Measurements from ENCODE around the gene ELMO1.

ELMO1 gene

GRCh38 chr7:37352251-37352880 is 96.3 kb downstream of the ELMO1 start:
- DNase-seq (ENCODE audit: low read depth in 1 of 2, low spot score in 1 of 2) = no peak

GRCh38 chr7:37351716-37352115 is 96.9 kb downstream of the ELMO1 start:
- no peak for DNase-seq (ENCODE audit: low read depth in 1 of 2, low spot score in 1 of 2)

GRCh38 chr7:37349979-37350590 is 98.6 kb downstream of the ELMO1 start:
- no peak for DNase-seq (ENCODE audit: low read depth in 1 of 2, low spot score in 1 of 2)

- no peak for DNase-seq (ENCODE audit: low read depth in 1 of 2, low spot score in 1 of 2)
These were observed 99.7 kb downstream of the ELMO1 start for GRCh38 chr7:37348982-37349381.

- DNase-seq (ENCODE audit: low read depth in 1 of 2, low spot score in 1 of 2) = no peak
These were observed 101.9 kb downstream of the ELMO1 start for GRCh38 chr7:37346761-37347160.

- DNase-seq (ENCODE audit: low read depth in 1 of 2, low spot score in 1 of 2) = no peak
These were observed 103.6 kb downstream of the ELMO1 start for GRCh38 chr7:37344886-37345579.

- DNase-seq (ENCODE audit: low read depth in 1 of 2, low spot score in 1 of 2) = peak; percentile 43 to 44
These were observed 105.8 kb downstream of the ELMO1 start for GRCh38 chr7:37342688-37343471.

GRCh38 chr7:37342176-37342687 is 106.4 kb downstream of the ELMO1 start:
- DNase-seq (ENCODE audit: low read depth in 1 of 2, low spot score in 1 of 2) = no peak

- DNase-seq (ENCODE audit: low read depth in 1 of 2, low spot score in 1 of 2) = no peak
These were observed 107.5 kb downstream of the ELMO1 start for GRCh38 chr7:37341033-37341630.

GRCh38 chr7:37338966-37339365 is 109.7 kb downstream of the ELMO1 start:
- no peak for DNase-seq (ENCODE audit: low read depth in 1 of 2, low spot score in 1 of 2)

GRCh38 chr7:37337522-37337921 is 111.1 kb downstream of the ELMO1 start:
- DNase-seq (ENCODE audit: low read depth in 1 of 2, low spot score in 1 of 2) = no peak

GRCh38 chr7:37336259-37336658 is 112.4 kb downstream of the ELMO1 start:
- DNase-seq (ENCODE audit: low read depth in 1 of 2, low spot score in 1 of 2) = no peak

GRCh38 chr7:37333075-37333474 is 115.6 kb downstream of the ELMO1 start:
- no peak for DNase-seq (ENCODE audit: low read depth in 1 of 2, low spot score in 1 of 2)

GRCh38 chr7:37332243-37333016 is 116.2 kb downstream of the ELMO1 start:
- no peak for DNase-seq (ENCODE audit: low read depth in 1 of 2, low spot score in 1 of 2)

GRCh38 chr7:37330775-37331174 is 117.9 kb downstream of the ELMO1 start:
- no peak for DNase-seq (ENCODE audit: low read depth in 1 of 2, low spot score in 1 of 2)

- no peak for DNase-seq (ENCODE audit: low read depth in 1 of 2, low spot score in 1 of 2)
These were observed 118.7 kb downstream of the ELMO1 start for GRCh38 chr7:37329940-37330339.

GRCh38 chr7:37327288-37327687 is 121.4 kb downstream of the ELMO1 start:
- DNase-seq (ENCODE audit: low read depth in 1 of 2, low spot score in 1 of 2) = no peak

GRCh38 chr7:37323966-37324365 is 124.7 kb downstream of the ELMO1 start:
- DNase-seq (ENCODE audit: low read depth in 1 of 2, low spot score in 1 of 2) = no peak

- no peak for DNase-seq (ENCODE audit: low read depth in 1 of 2, low spot score in 1 of 2)
These were observed 125.8 kb downstream of the ELMO1 start for GRCh38 chr7:37322831-37323230.

- DNase-seq (ENCODE audit: low read depth in 1 of 2, low spot score in 1 of 2) = no peak
These were observed 127.7 kb downstream of the ELMO1 start for GRCh38 chr7:37320848-37321468.

Data from stimulated activated CD4-positive, alpha-beta T cell treated with anti-CD3 and anti-CD28 coated beads, Interleukin-15, amount 100 ng/mL, for 1 hour (primary cell).